CD4-positive, alpha-beta T cell treated with Interleukin-10 for 1 hour (primary cell): ENCODE results near the gene VGLL2.

Experiments used
- DNase-seq: peaks from one replicate; pipeline ENCODE4 v3.0.0-alpha.2; 2020

The VGLL2 gene

GRCh38 chr6:117269638-117270054, 4.3 kb downstream of the VGLL2 start:
- DNase-seq, result no peak

- DNase-seq, result no peak
These were observed 4.9 kb downstream of the VGLL2 start for GRCh38 chr6:117270055-117270842.

DNA sequence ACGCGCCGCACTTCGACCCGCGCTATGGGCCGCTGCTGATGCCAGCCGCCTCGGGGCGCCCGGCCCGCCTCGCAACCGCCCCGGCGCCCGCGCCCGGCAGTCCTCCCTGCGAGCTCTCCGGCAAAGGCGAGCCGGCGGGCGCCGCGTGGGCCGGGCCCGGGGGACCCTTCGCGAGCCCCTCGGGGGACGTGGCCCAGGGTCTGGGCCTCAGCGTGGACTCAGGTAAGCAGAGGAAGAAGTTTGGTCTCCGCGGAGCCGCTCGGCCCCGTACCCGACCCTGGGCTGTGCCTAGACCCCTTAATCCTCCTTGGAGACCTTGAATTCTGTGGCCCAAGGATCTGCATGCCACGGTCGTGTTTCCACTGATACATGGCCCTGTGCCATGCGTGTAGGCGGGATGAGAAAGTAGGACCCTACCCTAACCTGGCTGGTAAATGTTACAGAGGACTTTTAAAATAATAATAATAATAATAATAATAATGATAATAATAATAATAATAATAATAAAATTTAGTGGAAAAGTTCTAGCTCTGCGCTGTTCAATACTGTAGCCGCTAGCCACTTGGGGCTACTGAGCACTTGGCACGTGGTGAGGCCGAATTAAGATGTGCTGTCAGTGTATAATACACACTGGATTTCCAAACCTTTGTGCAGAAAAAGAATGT, 5.6 kb downstream of the VGLL2 start:
- no peak for DNase-seq

GRCh38 chr6:117272032-117272866, 6.9 kb downstream of the VGLL2 start:
- no peak for DNase-seq

DNA sequence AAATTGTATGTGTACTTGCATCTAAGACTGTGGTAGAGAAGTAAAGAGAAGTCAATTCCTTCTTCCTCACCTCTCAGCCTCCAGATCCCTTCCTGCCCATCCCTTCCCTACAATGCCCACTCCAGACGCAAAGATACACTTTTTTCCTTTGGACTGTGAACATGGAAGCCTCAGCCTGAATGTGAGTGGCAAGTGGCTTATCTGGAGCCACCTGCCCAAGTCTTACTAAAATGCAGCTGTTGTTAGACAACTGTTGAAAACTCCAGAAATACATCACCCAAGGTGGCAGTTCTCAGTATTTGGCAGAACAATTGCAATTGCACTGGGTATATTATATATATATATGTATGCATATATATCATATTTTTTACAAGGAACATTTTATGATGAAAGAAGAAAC, 7.5 kb downstream of the VGLL2 start:
- DNase-seq, result no peak

DNA sequence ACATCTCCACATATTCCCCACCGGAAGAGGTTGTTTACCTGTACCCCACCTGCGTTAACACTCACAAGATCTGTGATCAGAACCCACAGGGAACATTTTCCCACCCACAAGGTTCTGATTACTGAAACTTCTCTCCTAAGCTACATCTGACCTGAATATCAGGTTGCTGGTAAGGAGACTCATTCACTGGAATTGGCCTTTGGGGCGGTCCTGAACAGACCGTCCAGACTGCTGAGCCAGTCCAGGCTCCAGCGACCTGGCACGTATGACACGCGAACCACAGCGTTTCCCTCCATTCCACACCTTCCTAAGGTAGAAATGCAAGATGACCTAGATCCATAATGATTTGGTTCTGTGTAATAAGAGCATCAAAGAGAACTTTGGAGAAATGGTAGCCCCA, 9.8 kb downstream of the VGLL2 start:
- no peak for DNase-seq

DNA sequence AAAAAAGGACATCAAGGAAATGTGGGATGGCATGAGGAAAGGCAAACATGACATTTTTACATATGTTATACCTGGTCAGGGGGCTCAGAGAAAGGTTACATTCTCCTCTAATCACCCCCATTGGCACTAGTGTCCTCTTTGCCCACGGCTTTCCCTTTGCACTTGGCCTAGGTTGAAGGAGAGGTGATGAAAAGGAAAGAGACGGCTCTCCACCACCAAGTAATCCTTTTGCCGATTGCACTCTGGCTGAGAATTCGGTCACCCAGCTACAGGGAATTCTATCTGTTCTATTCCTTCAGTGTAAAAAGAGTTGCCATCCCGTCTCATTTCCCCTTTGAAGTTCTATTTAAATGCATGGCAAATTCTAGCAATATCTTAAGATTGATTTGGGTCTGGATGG, 10.4 kb downstream of the VGLL2 start:
- no peak for DNase-seq

DNA sequence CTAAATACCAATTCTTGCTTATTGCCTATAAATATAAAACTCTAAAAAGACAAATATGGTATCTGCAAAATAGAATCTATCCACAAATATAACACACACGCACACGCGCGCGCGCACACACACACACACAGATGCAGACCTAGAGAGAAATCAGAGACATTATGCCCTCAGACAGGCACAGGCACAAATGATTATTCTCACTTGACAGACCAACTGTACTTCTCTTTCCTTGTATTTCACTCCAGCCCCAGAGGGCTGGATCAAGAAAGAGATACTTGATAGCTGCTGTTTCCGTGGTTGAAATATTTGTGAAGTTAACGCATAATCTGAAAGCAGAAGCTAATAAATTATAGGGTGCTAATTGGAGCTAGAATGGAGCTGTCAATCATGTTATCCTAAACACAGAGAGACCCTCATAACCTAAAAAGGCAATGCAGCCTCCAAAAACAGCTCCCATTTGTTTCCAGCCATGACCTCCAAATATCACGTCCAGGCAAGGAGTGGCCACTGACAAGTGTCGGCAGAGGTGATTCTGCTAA, 11.5 kb downstream of the VGLL2 start:
- no peak for DNase-seq

- no peak for DNase-seq
These were observed 15.6 kb downstream of the VGLL2 start for GRCh38 chr6:117280922-117281321.

- DNase-seq, result no peak
These were observed 22.8 kb downstream of the VGLL2 start for GRCh38 chr6:117288083-117288715.

- DNase-seq, result no peak
These were observed 25.0 kb downstream of the VGLL2 start for GRCh38 chr6:117290173-117290846.

GRCh38 chr6:117298941-117299340, 33.6 kb downstream of the VGLL2 start:
- no peak for DNase-seq

DNA sequence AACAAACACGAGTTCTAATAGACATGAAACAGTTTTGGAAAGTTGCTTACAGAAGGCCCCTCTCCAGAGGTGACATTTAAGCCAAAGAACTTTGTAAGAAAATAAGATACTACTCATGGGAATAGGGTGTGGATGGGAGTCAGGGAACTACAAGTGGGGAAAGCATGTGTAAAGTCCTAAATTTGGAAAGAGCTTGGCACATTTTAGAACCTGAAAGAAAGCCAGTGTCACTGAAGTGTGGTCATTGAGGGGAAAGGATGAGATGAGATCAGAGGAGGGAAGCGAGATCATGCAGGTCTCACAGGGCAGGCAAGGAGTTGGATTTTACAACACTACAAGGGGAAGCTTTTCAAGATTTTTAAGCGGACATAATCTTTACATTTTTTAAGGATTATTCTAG, 38.0 kb downstream of the VGLL2 start:
- no peak for DNase-seq

- DNase-seq, result no peak
These were observed 39.1 kb downstream of the VGLL2 start for GRCh38 chr6:117304446-117304845.

GRCh38 chr6:117306227-117306790, 41.0 kb downstream of the VGLL2 start:
- DNase-seq, result no peak

DNA sequence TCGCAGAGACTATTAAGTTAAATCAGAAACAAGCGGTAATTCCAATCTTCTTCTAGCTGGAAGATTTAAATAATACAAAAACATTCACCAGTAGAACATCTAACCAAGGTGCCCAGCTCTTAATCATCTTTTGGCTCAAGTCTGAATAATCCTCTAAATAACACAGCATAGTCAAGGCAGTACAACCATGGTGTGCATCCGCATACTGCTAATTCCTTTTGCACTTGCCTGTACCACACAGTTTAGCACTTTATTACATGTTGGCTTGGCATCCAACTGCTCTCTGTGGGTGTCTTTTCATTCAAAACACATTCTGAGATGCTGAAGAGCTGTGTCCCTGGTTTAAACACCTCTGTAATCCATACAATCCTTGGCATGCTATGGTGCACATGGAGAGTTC, 42.3 kb downstream of the VGLL2 start:
- no peak for DNase-seq

GRCh38 chr6:117309069-117309468, 43.7 kb downstream of the VGLL2 start:
- no peak for DNase-seq

- no peak for DNase-seq
These were observed 44.3 kb downstream of the VGLL2 start for GRCh38 chr6:117309611-117310010.

DNA sequence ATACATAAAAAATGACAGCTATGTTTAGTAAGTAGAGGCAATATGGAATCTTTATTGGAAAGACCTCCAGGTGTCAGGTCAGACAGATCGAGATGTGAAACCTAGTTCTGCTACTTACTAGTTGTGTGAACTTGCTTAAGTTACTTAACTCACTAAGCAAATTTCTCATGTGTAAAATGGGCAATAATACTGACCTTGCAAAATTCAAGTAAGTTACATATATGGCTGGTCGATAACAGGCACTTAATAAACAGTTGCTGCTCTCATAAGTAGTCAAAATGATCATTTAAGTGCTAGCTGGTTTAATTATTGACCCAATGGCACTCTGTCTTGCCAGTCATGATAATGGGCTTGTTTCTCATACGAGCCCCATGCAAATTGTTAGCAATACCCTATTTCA, 46.0 kb downstream of the VGLL2 start:
- DNase-seq, result no peak

- DNase-seq, result no peak
These were observed 46.4 kb downstream of the VGLL2 start for GRCh38 chr6:117311726-117312125.

DNA sequence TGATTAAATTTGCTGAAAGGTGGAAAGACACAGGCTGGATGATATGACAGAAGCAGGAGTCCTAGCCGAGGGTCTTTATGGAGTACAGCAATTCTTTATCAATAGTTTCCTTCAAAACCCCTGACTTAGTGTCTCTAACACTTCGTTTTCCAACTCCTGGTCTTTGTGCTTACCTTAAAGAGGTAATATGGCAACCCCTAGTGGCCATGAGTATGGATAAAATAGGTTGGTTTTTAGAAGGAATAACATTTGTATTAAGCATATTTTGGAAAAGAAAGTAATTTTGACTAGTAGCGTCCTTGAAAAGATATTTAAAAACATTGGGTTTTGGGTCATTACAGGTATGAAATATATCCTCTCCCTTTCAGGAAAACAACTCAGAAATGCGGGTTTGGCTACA, 51.9 kb downstream of the VGLL2 start:
- DNase-seq, result no peak
